BE2C (cell line): ENCODE measurements around the gene MUC3A.
"Not testable (repeated sequence)": the region's sequence is repeated elsewhere in the genome, so short reads cannot be mapped to it uniquely, and the experiment has no call there.

Experiments
- DNase-seq: peaks from one replicate; pipeline ENCODE4 v3.0.0-alpha.2; 2020
- H3K27me3 ChIP-seq: fragments of 250-450 bp; sonication (Bioruptor Pico); 2 replicates; pipeline ENCODE4 v1.5.1; 2020; ENCODE audit warnings: mild to moderate bottlenecking
- H3K36me3 ChIP-seq: fragments of 250-450 bp; sonication (Bioruptor Pico); 2 replicates; pipeline ENCODE4 v1.5.1; 2020; ENCODE audit warnings: mild to moderate bottlenecking
- H3K4me1 ChIP-seq: fragments of 250-450 bp; sonication (Bioruptor Pico); 2 replicates; pipeline ENCODE4 v1.5.1; 2020
- H3K4me3 ChIP-seq: 2 replicates; pipeline ENCODE4 v1.5.1; 2011; ENCODE audit warnings: low read depth, low read length
- H3K9me3 ChIP-seq: fragments of 250-450 bp; sonication (Bioruptor Pico); 2 replicates; pipeline ENCODE4 v1.5.1; 2020
- CTCF ChIP-seq: IDR thresholded peaks from 2 replicates; pipeline ENCODE4 v1.5.1; 2012; ENCODE audit warnings: mild to moderate bottlenecking, low read depth, low read length

MUC3A gene

GRCh38 chr7:101002333-101002732 lies 53.0 kb downstream of the MUC3A start:
- not testable (repeated sequence) for H3K4me3 ChIP-seq, H3K27me3 ChIP-seq, H3K9me3 ChIP-seq, H3K4me1 ChIP-seq, DNase-seq, H3K36me3 ChIP-seq

- not testable (repeated sequence) for H3K9me3 ChIP-seq, H3K4me1 ChIP-seq, H3K27me3 ChIP-seq, DNase-seq, H3K4me3 ChIP-seq, H3K36me3 ChIP-seq
Observed at GRCh38 chr7:101007361-101007760, 58.0 kb downstream of the MUC3A start.

- no peaks in the 10 kb centered on the region for H3K36me3 ChIP-seq
- H3K4me3 ChIP-seq: no peak overlapping the region
- no peaks in the 10 kb centered on the region for H3K4me1 ChIP-seq
- DNase-seq: no peak
- no peaks in the 10 kb centered on the region; the same call in 1 of the 2 replicates for H3K27me3 ChIP-seq
- H3K9me3 ChIP-seq: no peaks in the 10 kb centered on the region
- no peak for TF ChIP-seq CTCF
Observed at GRCh38 chr7:101009629-101010028, 60.3 kb downstream of the MUC3A start.

- TF ChIP-seq CTCF: no peak
- Histone ChIP-seq H3K36me3 (no peaks in the 10 kb centered on the region), H3K9me3 (no peaks in the 10 kb centered on the region), H3K4me1 (no peaks in the 10 kb centered on the region; the same call in 1 of the 2 replicates), H3K4me3 (no peak overlapping the region), H3K27me3 (no peaks in the 10 kb centered on the region; the same call in 1 of the 2 replicates)
- DNase-seq: no peak
Observed at GRCh38 chr7:101012931-101013330, 63.6 kb downstream of the MUC3A start.

- DNase-seq: no peak
- H3K9me3 ChIP-seq: no peaks in the 10 kb centered on the region
- TF ChIP-seq CTCF: no peak
Observed at GRCh38 chr7:101015626-101016025, 66.3 kb downstream of the MUC3A start.

GRCh38 chr7:101017064-101017777 lies 67.9 kb downstream of the MUC3A start:
- DNase-seq: peak; percentile 58
- no peaks in the 10 kb centered on the region for H3K36me3 ChIP-seq
- H3K4me1 ChIP-seq: no peaks in the 10 kb centered on the region; the same call in 1 of the 2 replicates
- H3K27me3 ChIP-seq: no peaks in the 10 kb centered on the region; the same call in 1 of the 2 replicates
- TF ChIP-seq CTCF: no peak
- no peaks in the 10 kb centered on the region for H3K9me3 ChIP-seq
- peak overlapping the region; percentile 63 for H3K4me3 ChIP-seq

More at GRCh38 chr7:101015626-101016025, 66.3 kb downstream of the MUC3A start:
- Histone ChIP-seq H3K4me3 (no peak overlapping the region), H3K36me3 (no peaks in the 10 kb centered on the region), H3K27me3 (no peaks in the 10 kb centered on the region; the same call in 1 of the 2 replicates), H3K4me1 (no peaks in the 10 kb centered on the region; the same call in 1 of the 2 replicates)
